GM12878 (cell line): ENCODE measurements around the gene TNFRSF8. TPM values are rescaled to one million over a fixed set of nuclear protein-coding genes. Genes with fewer than 3 reads are reported as not detected.

Experiments used
- ATAC-seq: fragments of 200-7000 bp; cut with Tn5 transposase; 3 replicates; pipeline ENCODE4 v1.9.1; 2020; ENCODE audit warnings: mild to moderate bottlenecking, moderate library complexity
- BruUV-seq: library from RNA; stranded (reverse); fragments of 400-500 nt; replicated peaks from 2 replicates; lab custom pipeline; 2021; lab: Mats Ljungman, UMichigan
- CTCF ChIA-PET: fragments of 300-600 bp; sonication (Branson Sonifier 250); formaldehyde crosslinking; extraction: SDS; loops from one replicate; lab custom pipeline; 2021; ENCODE audit warnings: inconsistent platforms; lab: Yijun Ruan, JAX
- POLR2A ChIA-PET: fragments of 350-600 bp; formaldehyde crosslinking; extraction: SDS; loops from one replicate; lab custom pipeline; 2021; ENCODE audit warnings: inconsistent platforms; lab: Charles Lee
- RAD21 ChIA-PET: fragments of 300-600 bp; sonication (Branson Sonifier 250); formaldehyde crosslinking; loops from one replicate; lab custom pipeline; 2023; ENCODE audit warnings: antibody characterized with exemption; ENCODE audit not compliant: unreplicated experiment; lab: Charles Lee
- SMC1A ChIA-PET: fragments of 300-600 bp; sonication (Branson Sonifier 250); formaldehyde crosslinking; loops from one replicate; lab custom pipeline; 2023; ENCODE audit not compliant: unreplicated experiment, uncharacterized antibody; lab: Charles Lee
- DNase-seq: peaks from one replicate; pipeline ENCODE4 v3.0.0-alpha.2; 2011; ENCODE audit warnings: low read depth, low spot score
- FAIRE-seq: peaks from 3 replicates; lab custom pipeline; 2011; peaks lifted over from hg19 to GRCh38; lab: Jason Lieb, UNC
- H2AFZ ChIP-seq: 2 replicates; pipeline ENCODE4 v1.6.0; 2011; ENCODE audit warnings: low read depth, low read length, control low read depth; ENCODE audit not compliant: control insufficient read depth
- H3K27ac ChIP-seq: 2 replicates; pipeline ENCODE4 v1.5.1; 2011; ENCODE audit warnings: control low read depth; ENCODE audit not compliant: control insufficient read depth, insufficient read depth
- H3K27me3 ChIP-seq, 2 experiments: replicated peaks in 1 of 2; 2 replicates each; pipeline versions ENCODE4 v1.6.0 to v1.6.1; 2011; ENCODE audit warnings: low read length in 1 of 2; ENCODE audit not compliant: control insufficient read depth in 2 of 2, insufficient read depth in 2 of 2
- H3K36me3 ChIP-seq, 2 experiments: 2 replicates each; pipeline ENCODE4 v1.5.1; 2011; ENCODE audit warnings: low read length in 1 of 2; ENCODE audit not compliant: control insufficient read depth in 2 of 2, insufficient read depth in 2 of 2
- H3K4me1 ChIP-seq: 2 replicates; pipeline ENCODE4 v1.6.1; 2011; ENCODE audit warnings: mild to moderate bottlenecking, low read length, moderate library complexity, mixed read lengths; ENCODE audit not compliant: control insufficient read depth, insufficient read depth
- H3K4me2 ChIP-seq: 2 replicates; pipeline ENCODE4 v1.6.0; 2011; ENCODE audit warnings: control low read depth; ENCODE audit not compliant: control insufficient read depth, insufficient read depth
- H3K4me3 ChIP-seq: fragments of 200-600 bp; sonication (generic); 2 replicates; pipeline ENCODE4 v1.5.1; 2016
- H3K79me2 ChIP-seq: 2 replicates; pipeline ENCODE4 v1.6.0; 2011; ENCODE audit warnings: low read length; ENCODE audit not compliant: control insufficient read depth, insufficient read depth
- H3K9ac ChIP-seq: 2 replicates; pipeline ENCODE4 v1.8.0; 2011; ENCODE audit warnings: low read length, control low read depth, mixed read lengths; ENCODE audit not compliant: control insufficient read depth, insufficient read depth
- H3K9me3 ChIP-seq: replicated peaks from 3 replicates; pipeline ENCODE4 v1.5.1; 2011; ENCODE audit warnings: mild to moderate bottlenecking, low read length; ENCODE audit not compliant: control insufficient read depth, insufficient read depth
- H4K20me1 ChIP-seq: 2 replicates; pipeline ENCODE4 v1.6.0; 2011; ENCODE audit not compliant: control insufficient read depth, insufficient read depth
- BMI1 ChIP-seq: fragments of 450-650 bp; IDR thresholded peaks from 2 replicates; pipeline ENCODE4 v1.6.1; 2016; ENCODE audit warnings: mild to moderate bottlenecking, moderate library complexity, borderline replicate concordance
- CEBPB ChIP-seq, 2 experiments: fragments of 150-350 bp in 1 of 2; IDR thresholded peaks; 2 replicates each; pipeline ENCODE4 v1.6.1; 2012 to 2014; ENCODE audit warnings: low read depth in 2 of 2, low read length in 2 of 2, borderline replicate concordance in 1 of 2, inconsistent platforms in 1 of 2
- DPF2 ChIP-seq: fragments of 450-650 bp; IDR thresholded peaks from 2 replicates; pipeline ENCODE4 v1.6.1; 2017; ENCODE audit warnings: mild to moderate bottlenecking
- EED ChIP-seq: sonication (generic); IDR thresholded peaks from 2 replicates; pipeline ENCODE4 v1.6.1; 2016; ENCODE audit warnings: antibody characterized with exemption, low read depth
- IKZF1 ChIP-seq: fragments of 450-650 bp; conservative IDR thresholded peaks from 2 replicates; pipeline ENCODE4 v1.6.1; 2017; ENCODE audit warnings: antibody characterized with exemption, mild to moderate bottlenecking
- NR2F1 ChIP-seq: fragments of 450-650 bp; conservative IDR thresholded peaks from 2 replicates; pipeline ENCODE4 v1.6.1; 2017; ENCODE audit warnings: mild to moderate bottlenecking
- SP1 ChIP-seq: IDR thresholded peaks from one replicate; pipeline ENCODE4 v1.6.1; 2011; ENCODE audit warnings: low read depth, low read length
- SPI1 ChIP-seq: IDR thresholded peaks from 2 replicates; pipeline ENCODE4 v1.6.1; 2011; ENCODE audit warnings: low read depth, mild to moderate bottlenecking, low read length, moderate library complexity, borderline replicate concordance; ENCODE audit not compliant: insufficient read depth
- TAF1 ChIP-seq: IDR thresholded peaks from 2 replicates; pipeline ENCODE4 v1.6.1; 2011; ENCODE audit warnings: mild to moderate bottlenecking, low read depth, low read length, borderline replicate concordance
- ZNF24 ChIP-seq: fragments of 450-650 bp; IDR thresholded peaks from 2 replicates; pipeline ENCODE4 v1.6.1; 2017; ENCODE audit warnings: antibody characterized with exemption, mild to moderate bottlenecking
- WGBS: methylation state at CpG from one replicate; pipeline ENCODE4 v1.1.6; 2016; ENCODE audit warnings: low lambda C conversion rate; ENCODE audit not compliant: insufficient replicate concordance, insufficient coverage; ENCODE audit errors: missing lambda C conversion rate; 5-methylcytosine and 5-hydroxymethylcytosine counted together
- in situ Hi-C: fragments of 300-500 bp; cut with MboI; formaldehyde crosslinking; loops from 9 replicates; pipeline ENCODE4 v1.14.3; 2018; ENCODE audit warnings: mixed read lengths
- intact Hi-C: fragments of 100-400 bp; cut with micrococcal nuclease; formaldehyde crosslinking; loops from one replicate; pipeline ENCODE4 v1.14.2; 2022; ENCODE audit not compliant: unreplicated experiment
- polyA plus RNA-seq, 11 experiments: library from polyadenylated mRNA; depleted of rRNA in 4 of 11; unstranded in 6 of 11; stranded (reverse) in 5 of 11; fragments of >200 nt; fragmentation: Nextera tagmentation in 4 of 11; fragmentation: Illumina TruSeq in 1 of 11; extraction: Ambion mirVana in 4 of 11; extraction: Trizol in 1 of 11; gene quantifications; 1 replicate in 1 of 11; 2 replicates in 10 of 11; pipeline versions ENCODE4 v1.2.1 to v1.2.3, GENCODE V29; 2011 to 2016; ENCODE audit warnings: inconsistent platforms in 2 of 11, missing spikeins in 2 of 11, low read depth in 1 of 11
- total RNA-seq, 4 experiments: library from RNA; depleted of rRNA in 3 of 4; stranded (reverse); fragments of >200 nt in 3 of 4; fragmentation: Illumina TruSeq in 1 of 4; extraction: Trizol in 1 of 4; gene quantifications; 2 replicates each; pipeline versions ENCODE4 v1.2.1 to v1.2.3, GENCODE V29; 2013 to 2021
- TF ChIP-seq, protein P1 (sequence below): fragments of 450-650 bp; IDR thresholded peaks from 2 replicates; pipeline ENCODE4 v1.6.1; 2016; ENCODE audit warnings: mild to moderate bottlenecking
- TF ChIP-seq, protein P2 (sequence below): fragments of 150-350 bp; IDR thresholded peaks from 2 replicates; pipeline ENCODE4 v1.6.1; 2014; ENCODE audit warnings: mild to moderate bottlenecking, low read depth, low read length
- TF ChIP-seq, protein P3 (sequence below): fragments of 450-650 bp; IDR thresholded peaks from 2 replicates; pipeline ENCODE4 v1.6.1; 2016; ENCODE audit warnings: mild to moderate bottlenecking, moderate library complexity, borderline replicate concordance
- TF ChIP-seq, protein P4 (sequence below): fragments of 450-650 bp; IDR thresholded peaks from 2 replicates; pipeline ENCODE4 v1.6.1; 2016; ENCODE audit warnings: mild to moderate bottlenecking

The TNFRSF8 gene
- total and polyA plus RNA-seq, 10 of the 15 experiments (the other 5 are each of a cell fraction or from before 2014, with no cell fraction given) = 9.8 to 114 (median 58.8) TPM

DNA sequence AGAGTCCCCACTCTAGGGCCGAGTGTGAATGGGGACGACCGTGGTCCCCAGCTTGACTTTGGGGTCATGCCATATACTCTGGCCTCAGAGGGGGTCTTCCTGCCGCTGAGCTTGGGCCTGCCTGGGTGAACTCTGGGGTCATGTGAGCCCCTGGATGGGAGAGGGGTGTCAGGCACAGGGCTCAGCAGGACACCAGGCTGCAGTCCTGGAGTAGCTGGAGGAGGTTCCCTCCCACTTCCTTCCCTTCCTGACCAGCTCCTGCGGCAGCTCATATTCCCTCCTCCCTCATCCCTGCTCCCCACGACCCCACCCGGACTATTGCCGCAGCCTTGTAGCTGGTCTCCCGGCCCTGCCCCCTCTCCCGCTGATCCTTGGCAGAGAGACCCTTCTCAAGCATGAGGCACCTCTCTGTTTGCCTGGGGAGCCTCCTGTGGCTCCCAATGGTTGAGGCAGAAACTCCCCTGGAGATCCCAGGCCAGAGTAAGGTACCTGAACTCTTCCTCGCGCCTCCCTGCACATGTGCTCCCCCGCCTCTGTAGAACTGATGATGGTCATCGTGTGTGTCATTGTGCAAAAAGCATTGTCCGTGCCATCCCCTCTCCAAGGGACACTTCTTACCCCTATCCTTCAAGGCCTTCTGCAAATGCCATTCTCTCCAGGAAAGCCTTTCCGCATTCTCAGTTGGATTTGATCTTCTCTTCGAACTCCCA, 105.5 kb downstream of the TNFRSF8 start:
- in situ Hi-C loops = loop anchor here (25.0 kb wide), 1 partner anchor 1569 kb away; no protein-coding TSS in a partner anchor
- 67% methylated on average over 17 of the region's 17 CpGs for WGBS
- ChIA-PET CTCF (interaction anchor here (0.9 to 2.8 kb wide), 7 partner anchors 12 to 47 kb away, joined by 3 to 19 read pairs (median 6); no protein-coding TSS in a partner anchor), RAD21 (interaction anchor here (0.8 to 8.2 kb wide), 12 partner anchors 9 to 48 kb away, joined by 3 to 119 read pairs (median 4); no protein-coding TSS in a partner anchor), SMC1A (interaction anchor here (0.6 to 20.8 kb wide), 14 partner anchors 9 to 123 kb away, joined by 3 to 347 read pairs (median 4); no protein-coding TSS in a partner anchor), POLR2A (interaction anchor here (0.5 to 3.3 kb wide), 10 partner anchors 9 to 35 kb away, joined by 3 to 35 read pairs (median 5); no protein-coding TSS in a partner anchor)
- peak overlapping the region; percentile 91 for H3K4me3 ChIP-seq
- H3K4me1 ChIP-seq = peaks cover 44% of the 10 kb centered on the region
- peaks cover 2 to 5% of the 10 kb centered on the region in 2 experiments; a peak in 3 of 4 replicates for H3K36me3 ChIP-seq
- peak overlapping the region; percentile 82 for H3K27ac ChIP-seq
- no peaks in the 10 kb centered on the region for H3K9me3 ChIP-seq
- ATAC-seq = no peak
- no peak overlapping the region for H2AFZ ChIP-seq
- intact Hi-C loops = no loop called here
- peaks cover 64% of the 10 kb centered on the region for H3K79me2 ChIP-seq
- H3K4me2 ChIP-seq = peak overlapping the region; percentile 89
- no TSS peak for BruUV-seq
- no peaks in the 10 kb centered on the region; the same call in 1 of the 2 replicates for H4K20me1 ChIP-seq
- no peaks in the 10 kb centered on the region for H3K27me3 ChIP-seq
- peak overlapping the region; percentile 88 for H3K9ac ChIP-seq
- FAIRE-seq = no peak
- no peak for TF ChIP-seq SP1
- TF ChIP-seq, protein P1, sequence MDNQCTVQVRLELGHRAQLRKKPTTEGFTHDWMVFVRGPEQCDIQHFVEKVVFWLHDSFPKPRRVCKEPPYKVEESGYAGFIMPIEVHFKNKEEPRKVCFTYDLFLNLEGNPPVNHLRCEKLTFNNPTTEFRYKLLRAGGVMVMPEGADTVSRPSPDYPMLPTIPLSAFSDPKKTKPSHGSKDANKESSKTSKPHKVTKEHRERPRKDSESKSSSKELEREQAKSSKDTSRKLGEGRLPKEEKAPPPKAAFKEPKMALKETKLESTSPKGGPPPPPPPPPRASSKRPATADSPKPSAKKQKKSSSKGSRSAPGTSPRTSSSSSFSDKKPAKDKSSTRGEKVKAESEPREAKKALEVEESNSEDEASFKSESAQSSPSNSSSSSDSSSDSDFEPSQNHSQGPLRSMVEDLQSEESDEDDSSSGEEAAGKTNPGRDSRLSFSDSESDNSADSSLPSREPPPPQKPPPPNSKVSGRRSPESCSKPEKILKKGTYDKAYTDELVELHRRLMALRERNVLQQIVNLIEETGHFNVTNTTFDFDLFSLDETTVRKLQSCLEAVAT = 0 out of 2 replicates have a peak, but pooled peaks have one; percentile 39
- 0 out of 2 replicates have a peak, but pooled peaks have one; percentile 7 for TF ChIP-seq SPI1
- peak; percentile 24; the same call in 1 of the 2 replicates for TF ChIP-seq IKZF1
- no peak for TF ChIP-seq ZNF24
- TF ChIP-seq TAF1 = no peak
- TF ChIP-seq, protein P2, sequence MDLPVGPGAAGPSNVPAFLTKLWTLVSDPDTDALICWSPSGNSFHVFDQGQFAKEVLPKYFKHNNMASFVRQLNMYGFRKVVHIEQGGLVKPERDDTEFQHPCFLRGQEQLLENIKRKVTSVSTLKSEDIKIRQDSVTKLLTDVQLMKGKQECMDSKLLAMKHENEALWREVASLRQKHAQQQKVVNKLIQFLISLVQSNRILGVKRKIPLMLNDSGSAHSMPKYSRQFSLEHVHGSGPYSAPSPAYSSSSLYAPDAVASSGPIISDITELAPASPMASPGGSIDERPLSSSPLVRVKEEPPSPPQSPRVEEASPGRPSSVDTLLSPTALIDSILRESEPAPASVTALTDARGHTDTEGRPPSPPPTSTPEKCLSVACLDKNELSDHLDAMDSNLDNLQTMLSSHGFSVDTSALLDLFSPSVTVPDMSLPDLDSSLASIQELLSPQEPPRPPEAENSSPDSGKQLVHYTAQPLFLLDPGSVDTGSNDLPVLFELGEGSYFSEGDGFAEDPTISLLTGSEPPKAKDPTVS = no peak
- TF ChIP-seq, protein P3, sequence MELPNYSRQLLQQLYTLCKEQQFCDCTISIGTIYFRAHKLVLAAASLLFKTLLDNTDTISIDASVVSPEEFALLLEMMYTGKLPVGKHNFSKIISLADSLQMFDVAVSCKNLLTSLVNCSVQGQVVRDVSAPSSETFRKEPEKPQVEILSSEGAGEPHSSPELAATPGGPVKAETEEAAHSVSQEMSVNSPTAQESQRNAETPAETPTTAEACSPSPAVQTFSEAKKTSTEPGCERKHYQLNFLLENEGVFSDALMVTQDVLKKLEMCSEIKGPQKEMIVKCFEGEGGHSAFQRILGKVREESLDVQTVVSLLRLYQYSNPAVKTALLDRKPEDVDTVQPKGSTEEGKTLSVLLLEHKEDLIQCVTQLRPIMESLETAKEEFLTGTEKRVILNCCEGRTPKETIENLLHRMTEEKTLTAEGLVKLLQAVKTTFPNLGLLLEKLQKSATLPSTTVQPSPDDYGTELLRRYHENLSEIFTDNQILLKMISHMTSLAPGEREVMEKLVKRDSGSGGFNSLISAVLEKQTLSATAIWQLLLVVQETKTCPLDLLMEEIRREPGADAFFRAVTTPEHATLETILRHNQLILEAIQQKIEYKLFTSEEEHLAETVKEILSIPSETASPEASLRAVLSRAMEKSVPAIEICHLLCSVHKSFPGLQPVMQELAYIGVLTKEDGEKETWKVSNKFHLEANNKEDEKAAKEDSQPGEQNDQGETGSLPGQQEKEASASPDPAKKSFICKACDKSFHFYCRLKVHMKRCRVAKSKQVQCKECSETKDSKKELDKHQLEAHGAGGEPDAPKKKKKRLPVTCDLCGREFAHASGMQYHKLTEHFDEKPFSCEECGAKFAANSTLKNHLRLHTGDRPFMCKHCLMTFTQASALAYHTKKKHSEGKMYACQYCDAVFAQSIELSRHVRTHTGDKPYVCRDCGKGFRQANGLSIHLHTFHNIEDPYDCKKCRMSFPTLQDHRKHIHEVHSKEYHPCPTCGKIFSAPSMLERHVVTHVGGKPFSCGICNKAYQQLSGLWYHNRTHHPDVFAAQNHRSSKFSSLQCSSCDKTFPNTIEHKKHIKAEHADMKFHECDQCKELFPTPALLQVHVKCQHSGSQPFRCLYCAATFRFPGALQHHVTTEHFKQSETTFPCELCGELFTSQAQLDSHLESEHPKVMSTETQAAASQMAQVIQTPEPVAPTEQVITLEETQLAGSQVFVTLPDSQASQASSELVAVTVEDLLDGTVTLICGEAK = no peak
- TF ChIP-seq BMI1 = no peak
- 0 out of 2 replicates have a peak, but pooled peaks have one; percentile 16 for TF ChIP-seq NR2F1
- no peak for TF ChIP-seq EED
- TF ChIP-seq, protein P4, sequence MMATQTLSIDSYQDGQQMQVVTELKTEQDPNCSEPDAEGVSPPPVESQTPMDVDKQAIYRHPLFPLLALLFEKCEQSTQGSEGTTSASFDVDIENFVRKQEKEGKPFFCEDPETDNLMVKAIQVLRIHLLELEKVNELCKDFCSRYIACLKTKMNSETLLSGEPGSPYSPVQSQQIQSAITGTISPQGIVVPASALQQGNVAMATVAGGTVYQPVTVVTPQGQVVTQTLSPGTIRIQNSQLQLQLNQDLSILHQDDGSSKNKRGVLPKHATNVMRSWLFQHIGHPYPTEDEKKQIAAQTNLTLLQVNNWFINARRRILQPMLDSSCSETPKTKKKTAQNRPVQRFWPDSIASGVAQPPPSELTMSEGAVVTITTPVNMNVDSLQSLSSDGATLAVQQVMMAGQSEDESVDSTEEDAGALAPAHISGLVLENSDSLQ = no peak
- no peak for TF ChIP-seq CEBPB (IDR thresholded peaks at IDR 0.05; ENCODE audit: borderline replicate concordance in 1 of 2, low read depth in 2 of 2, low read length in 2 of 2)
- 0 out of 2 replicates have a peak, but pooled peaks have one; percentile 10 for TF ChIP-seq DPF2
- no peak for DNase-seq
